Lower leg skin (tissue), 4 donors: ENCODE results near the gene RUNX1. TPM values are rescaled to one million over a fixed set of nuclear protein-coding genes. Genes with fewer than 3 reads are reported as not detected.

Experiments used
- DNase-seq, 2 donors: peaks; one replicate each; pipeline ENCODE4 v3.0.0-alpha.2; 2019; ENCODE audit warnings: low spot score in 2 of 2
- H3K4me3 ChIP-seq: fragments of 200-600 bp; sonication (generic); 2 replicates; pipeline ENCODE4 v1.5.1; 2017; ENCODE audit warnings: mild to moderate bottlenecking, low read depth; ENCODE audit not compliant: poor library complexity, severe bottlenecking
- CTCF ChIP-seq, 3 donors: fragments of 450-650 bp; IDR thresholded peaks; one replicate each; pipeline ENCODE4 v1.5.1; 2016; ENCODE audit warnings: antibody characterized with exemption in 3 of 3, mild to moderate bottlenecking in 3 of 3, moderate library complexity in 2 of 3
- POLR2A ChIP-seq, 2 donors: fragments of 450-650 bp; IDR thresholded peaks; one replicate each; pipeline ENCODE4 v1.6.1; 2016 to 2017; ENCODE audit warnings: antibody characterized with exemption in 2 of 2, mild to moderate bottlenecking in 1 of 2, moderate library complexity in 1 of 2
- WGBS, 2 donors: methylation state at CpG; one replicate each; pipeline ENCODE4 v1.1.5; 2018; 5-methylcytosine and 5-hydroxymethylcytosine counted together
- intact Hi-C: fragments of 100-400 bp; cut with DNase I; formaldehyde crosslinking; loops from one replicate; pipeline ENCODE4 v1.15.0; 2023; ENCODE audit warnings: low total_unique reads
- total RNA-seq, 4 donors: library from RNA; depleted of rRNA; stranded (reverse); fragments of >200 nt; gene quantifications; one replicate each; pipeline ENCODE4 v1.1.0, GENCODE V29; 2016

Gene RUNX1
- total RNA-seq, 4 donors from 2014 or later: 7.3 to 29.1 (median 18.1) TPM

- no peak for DNase-seq
- 89 to 94% methylated on average over 3 of the region's 3 CpGs for WGBS, 2 donors
- no peak overlapping the region for H3K4me3 ChIP-seq
- no peak for TF ChIP-seq POLR2A (IDR thresholded peaks at IDR 0.05)
- no peak for TF ChIP-seq CTCF (IDR thresholded peaks at IDR 0.05)
- intact Hi-C loops: no loop called here
Measured at GRCh38 chr21:35091496-35091895, 42.4 kb upstream of the RUNX1 start.

- intact Hi-C loops: no loop called here
- DNase-seq: no peak
- no peak overlapping the region for H3K4me3 ChIP-seq
- TF ChIP-seq CTCF (IDR thresholded peaks at IDR 0.05) (no peak), POLR2A (IDR thresholded peaks at IDR 0.05) (no peak)
- WGBS, 2 donors: 62 to 63% methylated on average over 4 of the region's 4 CpGs
Measured at GRCh38 chr21:35090403-35090802, 41.3 kb upstream of the RUNX1 start.

- no peak for DNase-seq
- WGBS, 2 donors: 81 to 83% methylated on average over 2 of the region's 2 CpGs
- H3K4me3 ChIP-seq: no peak overlapping the region
- TF ChIP-seq CTCF (IDR thresholded peaks at IDR 0.05) (no peak), POLR2A (IDR thresholded peaks at IDR 0.05) (no peak)
- intact Hi-C loops: no loop called here
Measured at GRCh38 chr21:35088319-35088771, 39.2 kb upstream of the RUNX1 start.

GRCh38 chr21:35086357-35086756, 37.3 kb upstream of the RUNX1 start:
- TF ChIP-seq CTCF (IDR thresholded peaks at IDR 0.05) (no peak), POLR2A (IDR thresholded peaks at IDR 0.05) (no peak)
- WGBS, 2 donors: 58 to 61% methylated on average over 2 of the region's 2 CpGs
- no peak overlapping the region for H3K4me3 ChIP-seq
- no peak for DNase-seq
- intact Hi-C loops: no loop called here

- no peak for DNase-seq
- WGBS, 2 donors: 43 to 53% methylated on average over 3 of the region's 3 CpGs
- no peak overlapping the region for H3K4me3 ChIP-seq
- intact Hi-C loops: no loop called here
- no peak for TF ChIP-seq POLR2A (IDR thresholded peaks at IDR 0.05)
- no peak for TF ChIP-seq CTCF (IDR thresholded peaks at IDR 0.05)
Measured at GRCh38 chr21:35084869-35085268, 35.8 kb upstream of the RUNX1 start.

- TF ChIP-seq CTCF (IDR thresholded peaks at IDR 0.05): no peak
- no peak for TF ChIP-seq POLR2A (IDR thresholded peaks at IDR 0.05)
- intact Hi-C loops: no loop called here
- H3K4me3 ChIP-seq: no peak overlapping the region
- no peak for DNase-seq
- WGBS, 2 donors: 76 to 81% methylated on average over 3 of the region's 3 CpGs
Measured at GRCh38 chr21:35083246-35083645, 34.1 kb upstream of the RUNX1 start.
